ENCODE data around the gene PPM1A. TPM values are rescaled to one million over a fixed set of nuclear protein-coding genes. Genes with fewer than 3 reads are reported as not detected.

Gene PPM1A
- total RNA-seq = 13.3 and 16.3 TPM in 2 replicates

DNA sequence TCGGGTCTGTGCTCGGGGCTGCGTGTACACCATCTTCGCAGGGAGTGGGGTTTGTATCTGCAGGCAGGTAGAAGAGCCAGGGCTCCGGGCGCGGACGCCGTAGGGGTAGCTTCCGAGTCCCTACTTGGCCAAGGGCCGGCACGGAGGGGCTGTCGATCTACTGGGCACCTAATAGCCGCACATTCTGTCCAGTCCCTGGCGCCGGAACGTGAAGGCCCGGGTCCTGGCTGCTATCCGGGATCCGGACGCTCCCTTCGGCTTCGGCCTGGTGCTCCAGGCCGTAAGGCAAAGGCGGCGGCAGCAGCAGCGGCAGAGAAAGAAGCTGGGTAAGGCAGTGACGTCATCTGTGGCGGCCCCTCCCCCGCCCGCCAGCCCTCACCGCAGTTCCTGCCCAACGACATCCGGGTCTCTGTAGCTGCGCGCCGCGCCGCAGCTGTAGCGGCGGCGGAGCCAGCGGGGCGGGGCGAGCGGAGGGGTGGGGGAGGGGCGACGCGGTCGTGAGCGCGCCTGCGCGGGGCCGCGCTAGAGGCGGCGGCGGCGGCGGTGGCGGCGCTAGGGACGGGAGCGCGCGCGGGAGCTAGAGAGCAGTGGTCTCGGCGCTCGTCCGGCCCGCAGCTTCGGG lies at the start of gene PPM1A:
Gene PPM1A, plus strand, starts transcription at position 525 of the 622 bp plus-strand sequence. CDS start 33,483 bp downstream, outside the sequence.

Other genes starting within 250 kb of the PPM1A start
- gene PCNX4, start 157.3 kb upstream of the PPM1A start, total RNA-seq = 38.7 and 47.7 TPM in 2 replicates
- 65.9 and 66.1 TPM in 2 replicates for gene DHRS7, start 83.8 kb upstream of the PPM1A start, total RNA-seq
- gene C14orf39, start 236.8 kb downstream of the PPM1A start, total RNA-seq = not detected in 2 replicates

All from epithelial cell of umbilical artery (primary cell).